H1 (cell line): ENCODE measurements around the gene RNU6-7. TPM values are rescaled to one million over a fixed set of nuclear protein-coding genes. Genes with fewer than 3 reads are reported as not detected.

Source experiments
- CTCF ChIA-PET: fragments of 300-600 bp; sonication (Branson Sonifier 250); formaldehyde crosslinking; loops from one replicate; lab custom pipeline; 2021; ENCODE audit not compliant: partially characterized antibody; lab: Charles Lee
- POLR2A ChIA-PET: fragments of 300-600 bp; sonication (Branson Sonifier 250); formaldehyde crosslinking; loops from one replicate; lab custom pipeline; 2021; ENCODE audit warnings: inconsistent platforms; ENCODE audit not compliant: partially characterized antibody; lab: Charles Lee
- DNase-seq, 2 experiments: peaks; one replicate each; pipeline versions ENCODE4 v3.0.0 to v3.0.0-alpha.2; 2010 to 2022; ENCODE audit warnings: low spot score in 2 of 2, low read depth in 1 of 2, mixed read lengths in 1 of 2
- FAIRE-seq: peaks from 2 replicates; lab custom pipeline; 2011; peaks lifted over from hg19 to GRCh38; lab: Jason Lieb, UNC
- H2AFZ ChIP-seq: 2 replicates; pipeline ENCODE4 v1.8.1; 2012; ENCODE audit warnings: low read length, inconsistent platforms
- H2AK5ac ChIP-seq: 2 replicates; pipeline ENCODE4 v1.6.1; 2013; ENCODE audit warnings: low read depth, low read length
- H2BK120ac ChIP-seq: replicated peaks from 2 replicates; pipeline ENCODE3; 2013; ENCODE audit warnings: low read depth, low read length, inconsistent platforms
- H2BK12ac ChIP-seq: 2 replicates; pipeline ENCODE4 v1.6.1; 2013; ENCODE audit warnings: low read depth, low read length
- H2BK15ac ChIP-seq: 2 replicates; pipeline ENCODE4 v1.6.1; 2013; ENCODE audit warnings: low read length
- H2BK20ac ChIP-seq: 2 replicates; pipeline ENCODE4 v1.6.1; 2013; ENCODE audit warnings: low read length
- H2BK5ac ChIP-seq: 2 replicates; pipeline ENCODE4 v1.6.1; 2013; ENCODE audit warnings: low read depth, low read length
- H3K14ac ChIP-seq: 2 replicates; pipeline ENCODE4 v1.6.1; 2013; ENCODE audit warnings: inconsistent platforms; ENCODE audit not compliant: insufficient read length
- H3K18ac ChIP-seq: 2 replicates; pipeline ENCODE4 v1.6.1; 2013; ENCODE audit warnings: low read length; ENCODE audit errors: extremely low read depth
- H3K23ac ChIP-seq: 2 replicates; pipeline ENCODE4 v1.6.1; 2013; ENCODE audit warnings: inconsistent platforms; ENCODE audit not compliant: insufficient read length
- H3K23me2 ChIP-seq: 2 replicates; pipeline ENCODE4 v1.6.1; 2013; ENCODE audit warnings: low read depth, low read length
- H3K27ac ChIP-seq: 2 replicates; pipeline ENCODE4 v1.6.1; 2011; ENCODE audit warnings: low read depth, low read length, inconsistent platforms
- H3K27me3 ChIP-seq, 4 experiments: replicated peaks in 1 of 4; 1 replicate in 1 of 4; 2 replicates in 3 of 4; pipeline versions ENCODE4 v1.6.1 to v1.8.1; 2011 to 2013; ENCODE audit warnings: low read length in 3 of 4, mild to moderate bottlenecking in 3 of 4, inconsistent platforms in 2 of 4, mixed read lengths in 2 of 4, moderate library complexity in 1 of 4; ENCODE audit not compliant: control insufficient read depth in 3 of 4, insufficient read depth in 3 of 4; ENCODE audit errors: extremely low read depth in 1 of 4
- H3K36me3 ChIP-seq, 4 experiments: 2 replicates each; pipeline versions ENCODE4 v1.6.1 to v1.8.1; 2011 to 2013; ENCODE audit warnings: mild to moderate bottlenecking in 4 of 4, low read length in 3 of 4, moderate library complexity in 2 of 4, control low read depth in 1 of 4, inconsistent platforms in 1 of 4; ENCODE audit not compliant: insufficient read depth in 4 of 4, control insufficient read depth in 2 of 4
- H3K4ac ChIP-seq: replicated peaks from 2 replicates; pipeline ENCODE3; 2013; ENCODE audit warnings: low read length, low read depth, mixed read lengths, inconsistent platforms; ENCODE audit not compliant: insufficient read length
- H3K4me1 ChIP-seq, 4 experiments: replicated peaks in 1 of 4; 1 replicate in 1 of 4; 2 replicates in 3 of 4; pipeline versions ENCODE4 v1.6.1 to v1.8.1; 2011 to 2013; ENCODE audit warnings: low read length in 3 of 4, inconsistent platforms in 2 of 4, mixed read lengths in 1 of 4; ENCODE audit not compliant: insufficient read depth in 4 of 4, control insufficient read depth in 3 of 4
- H3K4me2 ChIP-seq, 2 experiments: 2 replicates each; pipeline versions ENCODE4 v1.6.1 to v1.8.1; 2011 to 2013; ENCODE audit warnings: low read depth in 2 of 2, low read length in 2 of 2, control low read depth in 1 of 2, inconsistent platforms in 1 of 2, mild to moderate bottlenecking in 1 of 2; ENCODE audit not compliant: insufficient read depth in 1 of 2
- H3K4me3 ChIP-seq, 4 experiments: fragments of 200-600, 300-600 bp in 1 of 4; sonication (generic), shearing (Covaris generic), sonication (Bioruptor Twin) in 1 of 4; 2 replicates each; pipeline versions ENCODE4 v1.5.1 to v1.8.1; 2011 to 2016; ENCODE audit warnings: low read length in 4 of 4, low read depth in 3 of 4, control low read depth in 2 of 4, inconsistent platforms in 2 of 4, mild to moderate bottlenecking in 2 of 4, mixed read lengths in 1 of 4, moderate library complexity in 1 of 4; ENCODE audit not compliant: insufficient read depth in 2 of 4; ENCODE audit errors: extremely low read depth in 1 of 4
- H3K56ac ChIP-seq: replicated peaks from 2 replicates; pipeline ENCODE3; 2013; ENCODE audit warnings: low read depth, mild to moderate bottlenecking, mixed read lengths, low read length, inconsistent platforms; ENCODE audit not compliant: insufficient read length
- H3K79me1 ChIP-seq: 2 replicates; pipeline ENCODE4 v1.6.1; 2013; ENCODE audit warnings: low read depth, low read length, control low read depth
- H3K79me2 ChIP-seq, 2 experiments: 2 replicates each; pipeline versions ENCODE4 v1.6.1 to v1.8.1; 2012 to 2013; ENCODE audit warnings: low read length in 2 of 2, mild to moderate bottlenecking in 2 of 2, inconsistent platforms in 1 of 2; ENCODE audit not compliant: insufficient read depth in 2 of 2, control insufficient read depth in 1 of 2
- H3K9ac ChIP-seq, 4 experiments: replicated peaks in 1 of 4; 1 replicate in 1 of 4; 2 replicates in 3 of 4; pipeline versions ENCODE4 v1.6.1 to v1.8.1; 2011 to 2013; ENCODE audit warnings: low read depth in 3 of 4, low read length in 3 of 4, control low read depth in 2 of 4, mild to moderate bottlenecking in 2 of 4, moderate library complexity in 2 of 4, inconsistent platforms in 1 of 4; ENCODE audit errors: extremely low read depth in 1 of 4
- H3K9me3 ChIP-seq, 2 experiments: 2 replicates each; pipeline versions ENCODE4 v1.6.1 to v1.8.1; 2012 to 2013; ENCODE audit warnings: mild to moderate bottlenecking in 2 of 2, moderate library complexity in 2 of 2, control low read depth in 1 of 2, inconsistent platforms in 1 of 2, low read depth in 1 of 2, low read length in 1 of 2, mixed read lengths in 1 of 2; ENCODE audit not compliant: insufficient read depth in 2 of 2
- H4K20me1 ChIP-seq, 2 experiments: replicated peaks in 1 of 2; 2 replicates each; pipeline versions ENCODE3 to v1.8.1; 2011 to 2013; ENCODE audit warnings: inconsistent platforms in 2 of 2, low read length in 2 of 2, mild to moderate bottlenecking in 1 of 2; ENCODE audit not compliant: insufficient read depth in 2 of 2, control insufficient read depth in 1 of 2
- H4K5ac ChIP-seq: 2 replicates; pipeline ENCODE4 v1.6.1; 2013; ENCODE audit warnings: low read length, low read depth, mixed read lengths, inconsistent platforms; ENCODE audit not compliant: insufficient read length
- H4K8ac ChIP-seq: 2 replicates; pipeline ENCODE4 v1.8.0; 2013; ENCODE audit warnings: mild to moderate bottlenecking, moderate library complexity, low read length, inconsistent platforms; ENCODE audit not compliant: insufficient read depth; ENCODE audit errors: extremely low read depth
- H4K91ac ChIP-seq: replicated peaks from 2 replicates; pipeline ENCODE3; 2013; ENCODE audit warnings: low read length, mixed read lengths, inconsistent platforms; ENCODE audit not compliant: insufficient read length
- BCL11A ChIP-seq, 2 experiments: IDR thresholded peaks; one replicate each; pipeline ENCODE4 v1.6.1; 2011; ENCODE audit warnings: low read depth in 2 of 2, low read length in 2 of 2, mild to moderate bottlenecking in 2 of 2
- HDAC2 ChIP-seq, 2 experiments: fragments of 300-600 bp in 1 of 2; sonication (generic) in 1 of 2; IDR thresholded peaks; 2 replicates each; pipeline ENCODE4 v1.6.1; 2011 to 2012; ENCODE audit warnings: low read depth in 2 of 2, low read length in 2 of 2, mild to moderate bottlenecking in 2 of 2, moderate library complexity in 2 of 2, borderline replicate concordance in 1 of 2, inconsistent platforms in 1 of 2
- JUN ChIP-seq: IDR thresholded peaks from 2 replicates; pipeline ENCODE4 v1.6.1; 2011; ENCODE audit warnings: low read depth, mild to moderate bottlenecking, improper control_type of control experiment, low read length
- KDM4A ChIP-seq: IDR thresholded peaks from one replicate; pipeline ENCODE4 v1.7.1; 2012; ENCODE audit warnings: low read depth, mild to moderate bottlenecking, moderate library complexity, low read length, inconsistent platforms; ENCODE audit not compliant: severe bottlenecking
- NANOG ChIP-seq: IDR thresholded peaks from 2 replicates; pipeline ENCODE4 v1.6.1; 2011; ENCODE audit warnings: low read length, low read depth, mild to moderate bottlenecking, inconsistent platforms; ENCODE audit not compliant: insufficient read depth, poor library complexity, severe bottlenecking
- PHF8 ChIP-seq: fragments of 200-600 bp; sonication (generic); conservative IDR thresholded peaks from 2 replicates; pipeline ENCODE4 v1.7.1; 2012; ENCODE audit warnings: low read depth, mild to moderate bottlenecking, inconsistent platforms, low read length, moderate library complexity
- WGBS, 2 experiments: shearing (Covaris generic) in 1 of 2; methylation state at CpG; one replicate each; pipeline versions ENCODE4 v1.1.6 to v1.1.7; 2013 to 2015; ENCODE audit warnings: low lambda C conversion rate in 2 of 2, mixed read lengths in 2 of 2, inconsistent platforms in 1 of 2, low coverage in 1 of 2, missing lambda C conversion rate in 1 of 2; ENCODE audit not compliant: insufficient replicate concordance in 2 of 2, insufficient coverage in 1 of 2, insufficient read length in 1 of 2; ENCODE audit errors: extremely low coverage in 1 of 2, missing lambda C conversion rate in 1 of 2; 5-methylcytosine and 5-hydroxymethylcytosine counted together
- polyA plus RNA-seq, 7 experiments: library from polyadenylated mRNA; depleted of rRNA in 3 of 7; stranded (reverse) in 5 of 7; unstranded in 2 of 7; fragments of >200 nt in 5 of 7; fragments of 200-250 nt in 2 of 7; gene quantifications; 1 replicate in 5 of 7; 2 replicates in 1 of 7; 4 replicates in 1 of 7; pipeline versions ENCODE4 v1.2.1 to v1.2.3, GENCODE V29; 2011 to 2013; ENCODE audit warnings: missing spikeins in 2 of 7, mixed read lengths in 2 of 7
- total RNA-seq: library from RNA; stranded (reverse); fragmentation: NEBNext Ultra II Directional; extraction: Animal tissue kit (Norgen Biotek cat#: 25700); gene quantifications from 2 replicates; pipeline ENCODE4 v1.2.1, GENCODE V29; 2021

The RNU6-7 gene
- total and polyA plus RNA-seq, 2 of the 8 experiments (the other 6 are each of a cell fraction or from before 2014, with no cell fraction given): not detected

DNA sequence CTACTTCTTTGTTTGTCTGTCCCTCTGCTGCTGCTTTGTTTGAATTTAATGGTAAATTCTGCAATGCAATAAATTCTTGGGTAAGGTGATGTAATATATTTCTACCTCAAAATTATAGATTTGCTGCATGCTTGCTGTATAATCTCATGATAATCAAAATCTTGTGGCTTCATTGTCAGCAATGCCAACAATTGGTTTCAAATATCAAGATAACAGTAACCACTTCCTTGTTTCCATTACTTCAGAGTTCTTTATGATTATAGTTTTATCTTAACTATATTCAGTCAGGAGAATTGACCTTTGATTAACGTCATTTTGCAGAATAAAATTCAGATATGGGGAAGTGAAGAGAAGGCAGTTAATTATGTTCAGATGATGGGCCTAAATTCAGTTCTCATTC is 31.4 kb downstream of the RNU6-7 start:
- H3K14ac ChIP-seq: no peak overlapping the region
- H3K79me2 ChIP-seq: no peaks in the 10 kb centered on the region
- ChIA-PET POLR2A (no interaction called here), CTCF (interaction anchor here (1.1 to 1.4 kb wide), 2 partner anchors 20 to 27 kb away, joined by 3 to 4 read pairs; no protein-coding TSS in a partner anchor)
- no peak overlapping the region for H2BK12ac ChIP-seq
- H3K23me2 ChIP-seq: no peaks in the 10 kb centered on the region
- no peak overlapping the region for H3K56ac ChIP-seq
- H4K5ac ChIP-seq: no peak overlapping the region
- H3K4me2 ChIP-seq: no peak overlapping the region
- 91% methylated on average over 1 of the region's 1 CpG; no CpG with 5 or more reads in 1 of the 2 experiments for WGBS, 2 experiments
- no peak overlapping the region for H2AK5ac ChIP-seq
- FAIRE-seq (no peak), DNase-seq (no peak)
- H3K4me3 ChIP-seq: no peak overlapping the region
- H3K4me1 ChIP-seq: no peaks in the 10 kb centered on the region
- H3K9me3 ChIP-seq: no peaks in the 10 kb centered on the region
- no peak overlapping the region for H3K4ac ChIP-seq
- H3K9ac ChIP-seq: no peak overlapping the region
- no peaks in the 10 kb centered on the region for H4K20me1 ChIP-seq
- no peak overlapping the region for H2BK120ac ChIP-seq
- H3K36me3 ChIP-seq: no peaks in the 10 kb centered on the region
- H3K18ac ChIP-seq: no peak overlapping the region
- H3K27me3 ChIP-seq: no peaks in the 10 kb centered on the region
- H2BK20ac ChIP-seq: no peak overlapping the region
- no peaks in the 10 kb centered on the region for H3K79me1 ChIP-seq
- H2BK5ac ChIP-seq: no peak overlapping the region
- TF ChIP-seq PHF8 (no peak), HDAC2 (IDR thresholded peaks at IDR 0.05; ENCODE audit: borderline replicate concordance in 1 of 2, low read depth in 2 of 2, low read length in 2 of 2) (no peak), NANOG (no peak), JUN (no peak), BCL11A (IDR thresholded peaks at IDR 0.05; ENCODE audit: low read depth in 2 of 2, low read length in 2 of 2) (no peak), KDM4A (no peak)
- no peak overlapping the region for H3K27ac ChIP-seq
- no peak overlapping the region for H3K23ac ChIP-seq
- no peak overlapping the region for H2BK15ac ChIP-seq
- H4K91ac ChIP-seq: no peak overlapping the region
- H4K8ac ChIP-seq: no peak overlapping the region
- no peak overlapping the region for H2AFZ ChIP-seq
